ENCODE measurements around the gene MDM1.
A peak's percentile ranks its signal among the peaks of the same experiment; 100 is the strongest.

- TF ChIP-seq CTCF (IDR thresholded peaks at IDR 0.05) (no peak), POLR2A (IDR thresholded peaks at IDR 0.05) (no peak), EP300 (IDR thresholded peaks at IDR 0.05) (peak in 1 of 4 donors; percentile 71), POLR2AphosphoS5 (IDR thresholded peaks at IDR 0.05) (peak in 3 of 4 donors; percentile 61 to 67 (median 64))
Observed at GRCh38 chr12:68340404-68341270, 8.5 kb upstream of the MDM1 start.
